HG03108 (cell line): ENCODE measurements around the gene GJD4.

ENCODE experiments used
- ATAC-seq: cut with Tn5 transposase; IDR thresholded peaks from one replicate; pipeline ENCODE4 v1.9.1; 2021; ENCODE audit warnings: moderate library complexity; ENCODE audit not compliant: unreplicated experiment

GJD4 gene

GRCh38 chr10:35578618-35578956 lies 26.6 kb upstream of the GJD4 start:
- ATAC-seq: no peak

GRCh38 chr10:35579116-35579515 lies 26.0 kb upstream of the GJD4 start:
- ATAC-seq: no peak

GRCh38 chr10:35579726-35580422 lies 25.3 kb upstream of the GJD4 start:
- ATAC-seq: no peak

- no peak for ATAC-seq
Observed at GRCh38 chr10:35580423-35580770, 24.7 kb upstream of the GJD4 start.

GRCh38 chr10:35581655-35582054 lies 23.5 kb upstream of the GJD4 start:
- no peak for ATAC-seq

- no peak for ATAC-seq
Observed at GRCh38 chr10:35584946-35585345, 20.2 kb upstream of the GJD4 start.

- ATAC-seq: no peak
Observed at GRCh38 chr10:35585356-35585755, 19.8 kb upstream of the GJD4 start.

GRCh38 chr10:35585903-35586535 lies 19.1 kb upstream of the GJD4 start:
- no peak for ATAC-seq

- ATAC-seq: no peak
Observed at GRCh38 chr10:35588836-35589235, 16.3 kb upstream of the GJD4 start.

- ATAC-seq: no peak
Observed at GRCh38 chr10:35592441-35592840, 12.7 kb upstream of the GJD4 start.

GRCh38 chr10:35594115-35595079 lies 10.7 kb upstream of the GJD4 start:
- no peak for ATAC-seq

- ATAC-seq: no peak
Observed at GRCh38 chr10:35595106-35595505, 10.0 kb upstream of the GJD4 start.

GRCh38 chr10:35598379-35598778 lies 6.8 kb upstream of the GJD4 start:
- no peak for ATAC-seq

- ATAC-seq: no peak
Observed at GRCh38 chr10:35600193-35600592, 4.9 kb upstream of the GJD4 start.

- ATAC-seq: no peak
Observed at GRCh38 chr10:35606430-35606829, 1.3 kb downstream of the GJD4 start.

- ATAC-seq: no peak
Observed at GRCh38 chr10:35607475-35608327, 2.6 kb downstream of the GJD4 start.

GRCh38 chr10:35608328-35608672 lies 3.2 kb downstream of the GJD4 start:
- ATAC-seq: no peak

GRCh38 chr10:35611750-35612149 lies 6.6 kb downstream of the GJD4 start:
- ATAC-seq: no peak

GRCh38 chr10:35612385-35613106 lies 7.4 kb downstream of the GJD4 start:
- ATAC-seq: no peak

GRCh38 chr10:35613107-35613440 lies 7.9 kb downstream of the GJD4 start:
- no peak for ATAC-seq
